GM12878 (cell line): ENCODE results near the gene ANKDD1B. TPM values are rescaled to one million over a fixed set of nuclear protein-coding genes. Genes with fewer than 3 reads are reported as not detected.
A peak's percentile ranks its signal among the peaks of the same experiment; 100 is the strongest.

Experiments
- EP300 ChIP-seq, 2 experiments: fragments of 150-350 bp in 1 of 2; IDR thresholded peaks; 2 replicates each; pipeline ENCODE4 v1.6.1; 2011 to 2012; ENCODE audit warnings: low read depth in 2 of 2, low read length in 2 of 2, borderline replicate concordance in 1 of 2, improper control_type of control experiment in 1 of 2, inconsistent platforms in 1 of 2; ENCODE audit not compliant: control insufficient read depth in 1 of 2
- GATAD2B ChIP-seq: fragments of 450-650 bp; conservative IDR thresholded peaks from 2 replicates; pipeline ENCODE4 v1.6.1; 2017; ENCODE audit warnings: low read depth, mild to moderate bottlenecking, moderate library complexity
- HCFC1 ChIP-seq: fragments of 150-350 bp; IDR thresholded peaks from 2 replicates; pipeline ENCODE4 v1.6.1; 2014; ENCODE audit warnings: low read length
- HDGF ChIP-seq: fragments of 450-650 bp; IDR thresholded peaks from 2 replicates; pipeline ENCODE4 v1.6.1; 2016; ENCODE audit warnings: antibody characterized with exemption
- JUNB ChIP-seq: IDR thresholded peaks from 2 replicates; pipeline ENCODE4 v1.6.1; 2016; ENCODE audit warnings: antibody characterized with exemption, mild to moderate bottlenecking
- MXI1 ChIP-seq: fragments of 150-350 bp; IDR thresholded peaks from 2 replicates; pipeline ENCODE4 v1.6.1; 2011; ENCODE audit warnings: low read depth, mild to moderate bottlenecking, inconsistent platforms, low read length, improper control_type of control experiment
- NR2F1 ChIP-seq: fragments of 450-650 bp; conservative IDR thresholded peaks from 2 replicates; pipeline ENCODE4 v1.6.1; 2017; ENCODE audit warnings: mild to moderate bottlenecking
- PAX8 ChIP-seq: fragments of 450-650 bp; IDR thresholded peaks from 2 replicates; pipeline ENCODE4 v1.6.1; 2017; ENCODE audit warnings: mild to moderate bottlenecking, moderate library complexity
- PML ChIP-seq: IDR thresholded peaks from 2 replicates; pipeline ENCODE4 v1.6.1; 2012; ENCODE audit warnings: low read length, inconsistent platforms
- POLR2AphosphoS2 ChIP-seq: IDR thresholded peaks from 2 replicates; pipeline ENCODE4 v1.6.1; 2011; ENCODE audit warnings: low read depth, mild to moderate bottlenecking, low read length, improper control_type of control experiment, moderate library complexity
- RELA ChIP-seq: fragments of 450-650 bp; IDR thresholded peaks from 2 replicates; pipeline ENCODE4 v1.8.0; 2014; ENCODE audit warnings: borderline replicate concordance; ENCODE audit not compliant: partially characterized antibody
- SMARCA5 ChIP-seq: fragments of 450-650 bp; IDR thresholded peaks from 2 replicates; pipeline ENCODE4 v1.6.1; 2017; ENCODE audit warnings: mild to moderate bottlenecking
- SREBF1 ChIP-seq: IDR thresholded peaks from 2 replicates; pipeline ENCODE4 v1.6.1; 2012; ENCODE audit warnings: mild to moderate bottlenecking, low read length
- STAT3 ChIP-seq: IDR thresholded peaks from 2 replicates; pipeline ENCODE4 v1.6.1; 2011; ENCODE audit warnings: low read depth, low read length, improper control_type of control experiment
- TCF3 ChIP-seq: IDR thresholded peaks from 2 replicates; pipeline ENCODE4 v1.6.1; 2012; ENCODE audit warnings: low read depth, mild to moderate bottlenecking, low read length, borderline replicate concordance; ENCODE audit not compliant: insufficient read depth
- YY1 ChIP-seq: IDR thresholded peaks from 2 replicates; pipeline ENCODE4 v1.6.1; 2011; ENCODE audit warnings: low read depth, mild to moderate bottlenecking, low read length
- ZZZ3 ChIP-seq: IDR thresholded peaks from 2 replicates; pipeline ENCODE4 v1.6.1; 2011; ENCODE audit warnings: low read depth; ENCODE audit not compliant: control insufficient read depth, insufficient read length
- polyA plus RNA-seq, 11 experiments: library from polyadenylated mRNA; depleted of rRNA in 4 of 11; unstranded in 6 of 11; stranded (reverse) in 5 of 11; fragments of >200 nt; fragmentation: Nextera tagmentation in 4 of 11; fragmentation: Illumina TruSeq in 1 of 11; extraction: Ambion mirVana in 4 of 11; extraction: Trizol in 1 of 11; gene quantifications; 1 replicate in 1 of 11; 2 replicates in 10 of 11; pipeline versions ENCODE4 v1.2.1 to v1.2.3, GENCODE V29; 2011 to 2016; ENCODE audit warnings: inconsistent platforms in 2 of 11, missing spikeins in 2 of 11, low read depth in 1 of 11
- total RNA-seq, 4 experiments: library from RNA; depleted of rRNA in 3 of 4; stranded (reverse); fragments of >200 nt in 3 of 4; fragmentation: Illumina TruSeq in 1 of 4; extraction: Trizol in 1 of 4; gene quantifications; 2 replicates each; pipeline versions ENCODE4 v1.2.1 to v1.2.3, GENCODE V29; 2013 to 2021
- TF ChIP-seq, protein P1 (sequence below): fragments of 450-650 bp; IDR thresholded peaks from 2 replicates; pipeline ENCODE4 v1.6.1; 2017; ENCODE audit warnings: mild to moderate bottlenecking, moderate library complexity
- TF ChIP-seq, protein P2 (sequence below): fragments of 450-650 bp; IDR thresholded peaks from 2 replicates; pipeline ENCODE4 v1.6.1; 2017; ENCODE audit warnings: mild to moderate bottlenecking, low read depth, inconsistent platforms; ENCODE audit not compliant: poor library complexity, severe bottlenecking
- TF ChIP-seq, protein P3 (sequence below): fragments of 450-650 bp; IDR thresholded peaks from 2 replicates; pipeline ENCODE4 v1.6.1; 2016; ENCODE audit warnings: mild to moderate bottlenecking
- TF ChIP-seq, protein P4 (sequence below): IDR thresholded peaks from 2 replicates; pipeline ENCODE4 v1.6.1; 2011; ENCODE audit warnings: mild to moderate bottlenecking, low read depth, low read length, moderate library complexity; ENCODE audit not compliant: insufficient replicate concordance

ANKDD1B gene
- total and polyA plus RNA-seq, 10 of the 15 experiments (the other 5 are each of a cell fraction or from before 2014, with no cell fraction given), result 0.34 to 2.4 (median 0.80) TPM

DNA sequence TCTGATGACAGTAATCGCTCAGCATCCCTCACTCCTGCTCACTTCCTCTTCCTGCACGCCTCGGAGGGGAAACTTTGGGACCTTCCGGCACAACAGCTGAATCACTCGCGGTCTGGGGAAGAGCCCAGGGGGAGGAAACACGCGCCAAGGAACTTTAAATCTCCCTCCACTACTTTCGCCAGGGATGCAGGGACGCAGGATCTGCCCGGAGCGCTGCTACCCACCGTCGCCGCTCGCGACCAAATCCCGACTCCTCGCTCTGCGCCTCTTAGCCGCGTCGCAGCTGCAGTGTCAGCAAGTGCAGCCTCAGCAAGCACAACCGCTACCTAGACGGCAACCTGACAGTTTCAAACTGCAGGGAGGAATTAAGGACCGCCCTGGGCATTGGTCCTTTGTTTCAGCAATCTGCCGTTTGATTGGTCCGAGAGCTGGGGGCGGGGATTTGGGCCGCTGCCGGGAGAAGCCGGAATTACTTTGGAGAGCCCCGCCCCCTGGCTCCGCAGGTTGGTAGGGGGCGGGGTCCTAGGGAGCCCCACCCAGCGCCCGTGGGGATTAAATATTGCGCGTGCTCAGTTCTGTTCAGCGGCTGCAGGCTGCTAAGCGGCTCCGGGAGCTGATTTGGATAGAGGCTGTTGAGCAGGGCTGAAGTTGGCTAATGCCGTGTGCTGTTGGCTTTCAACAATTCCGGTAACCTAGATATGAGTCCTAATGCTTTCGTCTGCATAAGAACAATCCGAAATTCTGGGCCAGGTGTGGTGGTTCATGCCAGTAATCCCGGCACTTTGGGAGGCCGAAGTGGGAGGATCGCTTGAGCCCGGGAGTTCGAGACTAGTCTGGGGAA is 106.0 kb downstream of the ANKDD1B start, which contains the start of gene POC5 (continued):
- TF ChIP-seq, protein P1, sequence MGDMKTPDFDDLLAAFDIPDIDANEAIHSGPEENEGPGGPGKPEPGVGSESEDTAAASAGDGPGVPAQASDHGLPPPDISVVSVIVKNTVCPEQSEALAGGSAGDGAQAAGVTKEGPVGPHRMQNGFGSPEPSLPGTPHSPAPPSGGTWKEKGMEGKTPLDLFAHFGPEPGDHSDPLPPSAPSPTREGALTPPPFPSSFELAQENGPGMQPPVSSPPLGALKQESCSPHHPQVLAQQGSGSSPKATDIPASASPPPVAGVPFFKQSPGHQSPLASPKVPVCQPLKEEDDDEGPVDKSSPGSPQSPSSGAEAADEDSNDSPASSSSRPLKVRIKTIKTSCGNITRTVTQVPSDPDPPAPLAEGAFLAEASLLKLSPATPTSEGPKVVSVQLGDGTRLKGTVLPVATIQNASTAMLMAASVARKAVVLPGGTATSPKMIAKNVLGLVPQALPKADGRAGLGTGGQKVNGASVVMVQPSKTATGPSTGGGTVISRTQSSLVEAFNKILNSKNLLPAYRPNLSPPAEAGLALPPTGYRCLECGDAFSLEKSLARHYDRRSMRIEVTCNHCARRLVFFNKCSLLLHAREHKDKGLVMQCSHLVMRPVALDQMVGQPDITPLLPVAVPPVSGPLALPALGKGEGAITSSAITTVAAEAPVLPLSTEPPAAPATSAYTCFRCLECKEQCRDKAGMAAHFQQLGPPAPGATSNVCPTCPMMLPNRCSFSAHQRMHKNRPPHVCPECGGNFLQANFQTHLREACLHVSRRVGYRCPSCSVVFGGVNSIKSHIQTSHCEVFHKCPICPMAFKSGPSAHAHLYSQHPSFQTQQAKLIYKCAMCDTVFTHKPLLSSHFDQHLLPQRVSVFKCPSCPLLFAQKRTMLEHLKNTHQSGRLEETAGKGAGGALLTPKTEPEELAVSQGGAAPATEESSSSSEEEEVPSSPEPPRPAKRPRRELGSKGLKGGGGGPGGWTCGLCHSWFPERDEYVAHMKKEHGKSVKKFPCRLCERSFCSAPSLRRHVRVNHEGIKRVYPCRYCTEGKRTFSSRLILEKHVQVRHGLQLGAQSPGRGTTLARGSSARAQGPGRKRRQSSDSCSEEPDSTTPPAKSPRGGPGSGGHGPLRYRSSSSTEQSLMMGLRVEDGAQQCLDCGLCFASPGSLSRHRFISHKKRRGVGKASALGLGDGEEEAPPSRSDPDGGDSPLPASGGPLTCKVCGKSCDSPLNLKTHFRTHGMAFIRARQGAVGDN, result no peak
- TF ChIP-seq, protein P2, sequence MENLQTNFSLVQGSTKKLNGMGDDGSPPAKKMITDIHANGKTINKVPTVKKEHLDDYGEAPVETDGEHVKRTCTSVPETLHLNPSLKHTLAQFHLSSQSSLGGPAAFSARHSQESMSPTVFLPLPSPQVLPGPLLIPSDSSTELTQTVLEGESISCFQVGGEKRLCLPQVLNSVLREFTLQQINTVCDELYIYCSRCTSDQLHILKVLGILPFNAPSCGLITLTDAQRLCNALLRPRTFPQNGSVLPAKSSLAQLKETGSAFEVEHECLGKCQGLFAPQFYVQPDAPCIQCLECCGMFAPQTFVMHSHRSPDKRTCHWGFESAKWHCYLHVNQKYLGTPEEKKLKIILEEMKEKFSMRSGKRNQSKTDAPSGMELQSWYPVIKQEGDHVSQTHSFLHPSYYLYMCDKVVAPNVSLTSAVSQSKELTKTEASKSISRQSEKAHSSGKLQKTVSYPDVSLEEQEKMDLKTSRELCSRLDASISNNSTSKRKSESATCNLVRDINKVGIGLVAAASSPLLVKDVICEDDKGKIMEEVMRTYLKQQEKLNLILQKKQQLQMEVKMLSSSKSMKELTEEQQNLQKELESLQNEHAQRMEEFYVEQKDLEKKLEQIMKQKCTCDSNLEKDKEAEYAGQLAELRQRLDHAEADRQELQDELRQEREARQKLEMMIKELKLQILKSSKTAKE, result no peak
- no peak for TF ChIP-seq EP300 (IDR thresholded peaks at IDR 0.05; ENCODE audit: borderline replicate concordance in 1 of 2, control insufficient read depth in 1 of 2, low read depth in 2 of 2, low read length in 2 of 2)
- TF ChIP-seq, protein P3, sequence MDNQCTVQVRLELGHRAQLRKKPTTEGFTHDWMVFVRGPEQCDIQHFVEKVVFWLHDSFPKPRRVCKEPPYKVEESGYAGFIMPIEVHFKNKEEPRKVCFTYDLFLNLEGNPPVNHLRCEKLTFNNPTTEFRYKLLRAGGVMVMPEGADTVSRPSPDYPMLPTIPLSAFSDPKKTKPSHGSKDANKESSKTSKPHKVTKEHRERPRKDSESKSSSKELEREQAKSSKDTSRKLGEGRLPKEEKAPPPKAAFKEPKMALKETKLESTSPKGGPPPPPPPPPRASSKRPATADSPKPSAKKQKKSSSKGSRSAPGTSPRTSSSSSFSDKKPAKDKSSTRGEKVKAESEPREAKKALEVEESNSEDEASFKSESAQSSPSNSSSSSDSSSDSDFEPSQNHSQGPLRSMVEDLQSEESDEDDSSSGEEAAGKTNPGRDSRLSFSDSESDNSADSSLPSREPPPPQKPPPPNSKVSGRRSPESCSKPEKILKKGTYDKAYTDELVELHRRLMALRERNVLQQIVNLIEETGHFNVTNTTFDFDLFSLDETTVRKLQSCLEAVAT, result 0 out of 2 replicates have a peak, but pooled peaks have one; percentile 18
- no peak for TF ChIP-seq STAT3
- TF ChIP-seq MXI1, result peak; percentile 94
- TF ChIP-seq, protein P4, sequence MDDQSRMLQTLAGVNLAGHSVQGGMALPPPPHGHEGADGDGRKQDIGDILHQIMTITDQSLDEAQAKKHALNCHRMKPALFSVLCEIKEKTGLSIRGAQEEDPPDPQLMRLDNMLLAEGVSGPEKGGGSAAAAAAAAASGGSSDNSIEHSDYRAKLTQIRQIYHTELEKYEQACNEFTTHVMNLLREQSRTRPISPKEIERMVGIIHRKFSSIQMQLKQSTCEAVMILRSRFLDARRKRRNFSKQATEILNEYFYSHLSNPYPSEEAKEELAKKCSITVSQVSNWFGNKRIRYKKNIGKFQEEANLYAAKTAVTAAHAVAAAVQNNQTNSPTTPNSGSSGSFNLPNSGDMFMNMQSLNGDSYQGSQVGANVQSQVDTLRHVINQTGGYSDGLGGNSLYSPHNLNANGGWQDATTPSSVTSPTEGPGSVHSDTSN, result no peak
- no peak for TF ChIP-seq SREBF1
- no peak for TF ChIP-seq PAX8
- no peak; the same call in 1 of the 2 replicates for TF ChIP-seq YY1
- TF ChIP-seq HDGF, result 0 out of 2 replicates have a peak, but pooled peaks have one; percentile 29
- no peak for TF ChIP-seq ZZZ3
- TF ChIP-seq TCF3, result peak; percentile 56; the same call in 1 of the 2 replicates
- peak; percentile 97 for TF ChIP-seq PML
- peak; percentile 73; the same call in 1 of the 2 replicates for TF ChIP-seq SMARCA5
- TF ChIP-seq POLR2AphosphoS2, result peak; percentile 63; the same call in 1 of the 2 replicates
- TF ChIP-seq GATAD2B, result peak; percentile 85
- TF ChIP-seq JUNB, result no peak
- TF ChIP-seq NR2F1, result no peak
- peak; percentile 56 for TF ChIP-seq HCFC1
- peak; percentile 85 for TF ChIP-seq RELA
